ENCODE results near the gene IL33. TPM values are rescaled to one million over a fixed set of nuclear protein-coding genes. Genes with fewer than 3 reads are reported as not detected.

Gene IL33
- total and polyA plus RNA-seq, 2 experiments from 2014 or later: not detected

DNA sequence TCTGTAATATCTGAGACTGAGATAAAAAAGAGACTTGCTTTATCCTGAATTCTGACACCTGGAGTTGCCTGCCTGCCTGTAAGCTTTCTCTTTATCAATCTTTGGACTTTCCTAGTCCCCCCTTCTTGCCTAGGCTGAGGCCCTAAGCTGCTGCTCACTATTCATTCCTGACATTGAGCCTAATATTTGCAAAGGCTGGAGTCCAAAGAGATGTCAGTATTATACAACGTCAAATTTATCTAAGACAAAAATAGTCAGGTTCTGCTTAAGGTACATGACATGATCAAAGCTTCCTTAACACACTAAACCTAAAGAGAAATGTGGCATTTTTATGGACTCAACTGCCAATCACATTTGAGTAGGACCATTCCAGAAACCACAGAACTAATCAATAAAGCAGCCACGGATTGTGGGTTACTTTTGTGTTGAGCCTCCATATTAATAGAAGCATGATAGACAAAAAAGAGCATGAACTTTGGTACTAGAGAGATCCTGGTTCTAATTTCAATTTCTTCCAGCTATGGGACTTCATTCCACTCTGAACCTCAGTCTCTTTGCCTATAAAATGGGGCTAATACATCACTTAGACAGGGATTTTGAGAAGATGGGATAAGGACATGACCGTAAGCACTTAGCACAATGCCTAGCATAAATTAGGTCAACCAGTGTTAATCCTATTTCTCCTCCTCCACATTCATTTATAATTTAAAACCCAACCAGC is 56.1 kb downstream of the IL33 start:
- H4K20me1 ChIP-seq (replicated peaks; ENCODE audit: insufficient read depth): no peaks in the 10 kb centered on the region
- Mint-ChIP-seq H3K9me3 (0 out of 3 replicates have a peak, but pooled peaks cover under 1% of the 10 kb centered on the region), H3K27ac (no peak overlapping the region), H3K27me3 (ENCODE audit: insufficient read depth, low read depth, poor library complexity) (peaks cover 2% of the 10 kb centered on the region), H3K36me3 (ENCODE audit: low read depth) (no peaks in the 10 kb centered on the region), H3K4me3 (no peak overlapping the region), H3K4me1 (no peaks in the 10 kb centered on the region)
- no peak for DNase-seq (ENCODE audit: low spot score)
- H3K27ac ChIP-seq (ENCODE audit: low read depth): no peak overlapping the region
- H3K36me3 ChIP-seq (ENCODE audit: insufficient read depth): no peaks in the 10 kb centered on the region
- no peak overlapping the region for H3K4me2 ChIP-seq
- no peaks in the 10 kb centered on the region for H3K27me3 ChIP-seq (ENCODE audit: insufficient read depth)
- no peaks in the 10 kb centered on the region for H3F3A ChIP-seq (replicated peaks; ENCODE audit: low read depth)
- no peaks in the 10 kb centered on the region for H3K79me2 ChIP-seq (replicated peaks; ENCODE audit: insufficient read depth)
- TF ChIP-seq ZNF114 (CRISPR knock-in tag; IDR thresholded peaks at IDR 0.05) (no peak), EZH2 (IDR thresholded peaks at IDR 0.05; ENCODE audit: low read depth, unreplicated experiment) (no peak), JUNB (IDR thresholded peaks at IDR 0.05; ENCODE audit: unreplicated experiment) (no peak)
- H3K4me3 ChIP-seq: no peak overlapping the region
- H3K9me2 ChIP-seq (ENCODE audit: insufficient read depth): no peaks in the 10 kb centered on the region
- no peaks in the 10 kb centered on the region for H3K4me1 ChIP-seq (ENCODE audit: insufficient read depth)
- no peak for ATAC-seq
- no peak overlapping the region for H2AFZ ChIP-seq

- no peaks in the 10 kb centered on the region for H3K36me3 ChIP-seq (ENCODE audit: insufficient read depth)
- no peaks in the 10 kb centered on the region for H3F3A ChIP-seq (replicated peaks; ENCODE audit: low read depth)
- no peak overlapping the region for H3K27ac ChIP-seq (ENCODE audit: low read depth)
- no peaks in the 10 kb centered on the region for H4K20me1 ChIP-seq (replicated peaks; ENCODE audit: insufficient read depth)
- H3K79me2 ChIP-seq (replicated peaks; ENCODE audit: insufficient read depth): no peaks in the 10 kb centered on the region
- no peak for ATAC-seq
- no peak overlapping the region for H3K4me2 ChIP-seq
- Mint-ChIP-seq H3K27me3 (ENCODE audit: insufficient read depth, low read depth, poor library complexity) (no peaks in the 10 kb centered on the region), H3K36me3 (ENCODE audit: low read depth) (no peaks in the 10 kb centered on the region), H3K27ac (no peak overlapping the region), H3K4me3 (no peak overlapping the region), H3K4me1 (no peaks in the 10 kb centered on the region), H3K9me3 (no peaks in the 10 kb centered on the region)
- no peak overlapping the region for H3K4me3 ChIP-seq
- H3K27me3 ChIP-seq (ENCODE audit: insufficient read depth): no peaks in the 10 kb centered on the region
- H3K9me2 ChIP-seq (ENCODE audit: insufficient read depth): no peaks in the 10 kb centered on the region
- no peaks in the 10 kb centered on the region for H3K4me1 ChIP-seq (ENCODE audit: insufficient read depth)
- no peak for DNase-seq (ENCODE audit: low spot score)
- no peak overlapping the region for H2AFZ ChIP-seq
- TF ChIP-seq, protein P1, sequence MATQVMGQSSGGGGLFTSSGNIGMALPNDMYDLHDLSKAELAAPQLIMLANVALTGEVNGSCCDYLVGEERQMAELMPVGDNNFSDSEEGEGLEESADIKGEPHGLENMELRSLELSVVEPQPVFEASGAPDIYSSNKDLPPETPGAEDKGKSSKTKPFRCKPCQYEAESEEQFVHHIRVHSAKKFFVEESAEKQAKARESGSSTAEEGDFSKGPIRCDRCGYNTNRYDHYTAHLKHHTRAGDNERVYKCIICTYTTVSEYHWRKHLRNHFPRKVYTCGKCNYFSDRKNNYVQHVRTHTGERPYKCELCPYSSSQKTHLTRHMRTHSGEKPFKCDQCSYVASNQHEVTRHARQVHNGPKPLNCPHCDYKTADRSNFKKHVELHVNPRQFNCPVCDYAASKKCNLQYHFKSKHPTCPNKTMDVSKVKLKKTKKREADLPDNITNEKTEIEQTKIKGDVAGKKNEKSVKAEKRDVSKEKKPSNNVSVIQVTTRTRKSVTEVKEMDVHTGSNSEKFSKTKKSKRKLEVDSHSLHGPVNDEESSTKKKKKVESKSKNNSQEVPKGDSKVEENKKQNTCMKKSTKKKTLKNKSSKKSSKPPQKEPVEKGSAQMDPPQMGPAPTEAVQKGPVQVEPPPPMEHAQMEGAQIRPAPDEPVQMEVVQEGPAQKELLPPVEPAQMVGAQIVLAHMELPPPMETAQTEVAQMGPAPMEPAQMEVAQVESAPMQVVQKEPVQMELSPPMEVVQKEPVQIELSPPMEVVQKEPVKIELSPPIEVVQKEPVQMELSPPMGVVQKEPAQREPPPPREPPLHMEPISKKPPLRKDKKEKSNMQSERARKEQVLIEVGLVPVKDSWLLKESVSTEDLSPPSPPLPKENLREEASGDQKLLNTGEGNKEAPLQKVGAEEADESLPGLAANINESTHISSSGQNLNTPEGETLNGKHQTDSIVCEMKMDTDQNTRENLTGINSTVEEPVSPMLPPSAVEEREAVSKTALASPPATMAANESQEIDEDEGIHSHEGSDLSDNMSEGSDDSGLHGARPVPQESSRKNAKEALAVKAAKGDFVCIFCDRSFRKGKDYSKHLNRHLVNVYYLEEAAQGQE (IDR thresholded peaks at IDR 0.05; ENCODE audit: unreplicated experiment): no peak
- TF ChIP-seq, protein P2, sequence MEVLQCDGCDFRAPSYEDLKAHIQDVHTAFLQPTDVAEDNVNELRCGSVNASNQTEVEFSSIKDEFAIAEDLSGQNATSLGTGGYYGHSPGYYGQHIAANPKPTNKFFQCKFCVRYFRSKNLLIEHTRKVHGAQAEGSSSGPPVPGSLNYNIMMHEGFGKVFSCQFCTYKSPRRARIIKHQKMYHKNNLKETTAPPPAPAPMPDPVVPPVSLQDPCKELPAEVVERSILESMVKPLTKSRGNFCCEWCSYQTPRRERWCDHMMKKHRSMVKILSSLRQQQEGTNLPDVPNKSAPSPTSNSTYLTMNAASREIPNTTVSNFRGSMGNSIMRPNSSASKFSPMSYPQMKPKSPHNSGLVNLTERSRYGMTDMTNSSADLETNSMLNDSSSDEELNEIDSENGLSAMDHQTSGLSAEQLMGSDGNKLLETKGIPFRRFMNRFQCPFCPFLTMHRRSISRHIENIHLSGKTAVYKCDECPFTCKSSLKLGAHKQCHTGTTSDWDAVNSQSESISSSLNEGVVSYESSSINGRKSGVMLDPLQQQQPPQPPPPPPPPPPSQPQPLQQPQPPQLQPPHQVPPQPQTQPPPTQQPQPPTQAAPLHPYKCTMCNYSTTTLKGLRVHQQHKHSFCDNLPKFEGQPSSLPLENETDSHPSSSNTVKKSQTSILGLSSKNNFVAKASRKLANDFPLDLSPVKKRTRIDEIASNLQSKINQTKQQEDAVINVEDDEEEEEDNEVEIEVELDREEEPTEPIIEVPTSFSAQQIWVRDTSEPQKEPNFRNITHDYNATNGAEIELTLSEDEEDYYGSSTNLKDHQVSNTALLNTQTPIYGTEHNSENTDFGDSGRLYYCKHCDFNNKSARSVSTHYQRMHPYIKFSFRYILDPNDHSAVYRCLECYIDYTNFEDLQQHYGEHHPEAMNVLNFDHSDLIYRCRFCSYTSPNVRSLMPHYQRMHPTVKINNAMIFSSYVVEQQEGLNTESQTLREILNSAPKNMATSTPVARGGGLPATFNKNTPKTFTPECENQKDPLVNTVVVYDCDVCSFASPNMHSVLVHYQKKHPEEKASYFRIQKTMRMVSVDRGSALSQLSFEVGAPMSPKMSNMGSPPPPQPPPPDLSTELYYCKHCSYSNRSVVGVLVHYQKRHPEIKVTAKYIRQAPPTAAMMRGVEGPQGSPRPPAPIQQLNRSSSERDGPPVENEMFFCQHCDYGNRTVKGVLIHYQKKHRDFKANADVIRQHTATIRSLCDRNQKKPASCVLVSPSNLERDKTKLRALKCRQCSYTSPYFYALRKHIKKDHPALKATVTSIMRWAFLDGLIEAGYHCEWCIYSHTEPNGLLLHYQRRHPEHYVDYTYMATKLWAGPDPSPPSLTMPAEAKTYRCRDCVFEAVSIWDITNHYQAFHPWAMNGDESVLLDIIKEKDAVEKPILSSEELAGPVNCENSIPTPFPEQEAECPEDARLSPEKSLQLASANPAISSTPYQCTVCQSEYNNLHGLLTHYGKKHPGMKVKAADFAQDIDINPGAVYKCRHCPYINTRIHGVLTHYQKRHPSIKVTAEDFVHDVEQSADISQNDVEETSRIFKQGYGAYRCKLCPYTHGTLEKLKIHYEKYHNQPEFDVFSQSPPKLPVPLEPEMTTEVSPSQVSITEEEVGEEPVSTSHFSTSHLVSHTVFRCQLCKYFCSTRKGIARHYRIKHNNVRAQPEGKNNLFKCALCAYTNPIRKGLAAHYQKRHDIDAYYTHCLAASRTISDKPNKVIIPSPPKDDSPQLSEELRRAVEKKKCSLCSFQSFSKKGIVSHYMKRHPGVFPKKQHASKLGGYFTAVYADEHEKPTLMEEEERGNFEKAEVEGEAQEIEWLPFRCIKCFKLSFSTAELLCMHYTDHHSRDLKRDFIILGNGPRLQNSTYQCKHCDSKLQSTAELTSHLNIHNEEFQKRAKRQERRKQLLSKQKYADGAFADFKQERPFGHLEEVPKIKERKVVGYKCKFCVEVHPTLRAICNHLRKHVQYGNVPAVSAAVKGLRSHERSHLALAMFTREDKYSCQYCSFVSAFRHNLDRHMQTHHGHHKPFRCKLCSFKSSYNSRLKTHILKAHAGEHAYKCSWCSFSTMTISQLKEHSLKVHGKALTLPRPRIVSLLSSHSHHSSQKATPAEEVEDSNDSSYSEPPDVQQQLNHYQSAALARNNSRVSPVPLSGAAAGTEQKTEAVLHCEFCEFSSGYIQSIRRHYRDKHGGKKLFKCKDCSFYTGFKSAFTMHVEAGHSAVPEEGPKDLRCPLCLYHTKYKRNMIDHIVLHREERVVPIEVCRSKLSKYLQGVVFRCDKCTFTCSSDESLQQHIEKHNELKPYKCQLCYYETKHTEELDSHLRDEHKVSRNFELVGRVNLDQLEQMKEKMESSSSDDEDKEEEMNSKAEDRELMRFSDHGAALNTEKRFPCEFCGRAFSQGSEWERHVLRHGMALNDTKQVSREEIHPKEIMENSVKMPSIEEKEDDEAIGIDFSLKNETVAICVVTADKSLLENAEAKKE (CRISPR knock-in tag; IDR thresholded peaks at IDR 0.05): no peak
- TF ChIP-seq CTCF (conservative IDR thresholded peaks at IDR 0.05; ENCODE audit: low read depth in 2 of 2) (no peak), ZNF331 (CRISPR knock-in tag; IDR thresholded peaks at IDR 0.05; ENCODE audit: low read depth) (no peak), EZH2 (IDR thresholded peaks at IDR 0.05; ENCODE audit: low read depth, unreplicated experiment) (no peak), EZH2phosphoT487 (IDR thresholded peaks at IDR 0.05; ENCODE audit: unreplicated experiment) (no peak), POLR2AphosphoS5 (IDR thresholded peaks at IDR 0.05; ENCODE audit: low read depth) (no peak)
These were observed 56.6 kb downstream of the IL33 start for GRCh38 chr9:6272229-6272598.

All from GM23338 (cell line).